GM23248 (cell line): ENCODE data around the gene GPRIN2. TPM values are rescaled to one million over a fixed set of nuclear protein-coding genes. Genes with fewer than 3 reads are reported as not detected.
A peak's percentile ranks its signal among the peaks of the same experiment; 100 is the strongest.

ENCODE experiments used
- DNase-seq: peaks from one replicate; pipeline ENCODE4 v3.0.0-alpha.2; 2015
- H2AFZ ChIP-seq: fragments of 200-600 bp; sonication (generic); 2 replicates; pipeline ENCODE4 v1.6.1; 2016; ENCODE audit warnings: antibody characterized with exemption
- H3F3A ChIP-seq: fragments of 200-600 bp; sonication (generic); 2 replicates; pipeline ENCODE4 v1.6.1; 2016; ENCODE audit warnings: mild to moderate bottlenecking, antibody characterized with exemption, mixed run types; ENCODE audit not compliant: insufficient read depth
- H3K27ac ChIP-seq: fragments of 200-600 bp; sonication (generic); 2 replicates; pipeline ENCODE4 v1.5.1; 2016; ENCODE audit warnings: mild to moderate bottlenecking
- H3K27me3 ChIP-seq: fragments of 200-600 bp; sonication (generic); replicated peaks from 2 replicates; pipeline ENCODE4 v1.6.1; 2016; ENCODE audit warnings: mild to moderate bottlenecking; ENCODE audit not compliant: insufficient read depth
- H3K36me3 ChIP-seq: fragments of 200-600 bp; sonication (generic); 2 replicates; pipeline ENCODE4 v1.6.1; 2016; ENCODE audit warnings: low read depth, mild to moderate bottlenecking
- H3K4me1 ChIP-seq: fragments of 200-600 bp; sonication (generic); 2 replicates; pipeline ENCODE4 v1.6.1; 2016; ENCODE audit warnings: mild to moderate bottlenecking; ENCODE audit not compliant: insufficient read depth
- H3K4me2 ChIP-seq: fragments of 200-600 bp; sonication (generic); one replicate; pipeline ENCODE4 v1.6.1; 2016; ENCODE audit warnings: mild to moderate bottlenecking; ENCODE audit not compliant: unreplicated experiment
- H3K4me3 ChIP-seq: fragments of 200-600 bp; sonication (generic); 2 replicates; pipeline ENCODE4 v1.5.1; 2016; ENCODE audit warnings: mild to moderate bottlenecking
- H3K79me2 ChIP-seq: fragments of 200-600 bp; sonication (generic); 2 replicates; pipeline ENCODE4 v1.6.1; 2016; ENCODE audit warnings: mild to moderate bottlenecking; ENCODE audit not compliant: insufficient read depth
- H3K9ac ChIP-seq: fragments of 200-600 bp; sonication (generic); 2 replicates; pipeline ENCODE4 v1.6.1; 2016; ENCODE audit warnings: mild to moderate bottlenecking
- H3K9me2 ChIP-seq: fragments of 200-600 bp; sonication (generic); 2 replicates; pipeline ENCODE4 v1.6.1; 2016; ENCODE audit warnings: mixed run types, mild to moderate bottlenecking, moderate library complexity; ENCODE audit not compliant: insufficient read depth
- H3K9me3 ChIP-seq: fragments of 200-600 bp; sonication (generic); one replicate; pipeline ENCODE4 v1.6.1; 2017; ENCODE audit warnings: low read depth
- H4K20me1 ChIP-seq: fragments of 200-600 bp; sonication (generic); 2 replicates; pipeline ENCODE4 v1.6.0; 2016; ENCODE audit not compliant: insufficient read depth
- EZH2 ChIP-seq: fragments of 200-600 bp; sonication (generic); IDR thresholded peaks from 2 replicates; pipeline ENCODE4 v1.6.1; 2018; ENCODE audit warnings: antibody characterized with exemption, mild to moderate bottlenecking; ENCODE audit not compliant: insufficient read depth, poor library complexity, severe bottlenecking
- EZH2phosphoT487 ChIP-seq: fragments of 200-600 bp; sonication (generic); IDR thresholded peaks from 2 replicates; pipeline ENCODE4 v1.6.1; 2018; ENCODE audit warnings: antibody characterized with exemption, moderate library complexity, mild to moderate bottlenecking, low read depth; ENCODE audit not compliant: insufficient read depth
- WGBS, 2 experiments: methylation state at CpG; one replicate each; pipeline ENCODE4 v1.1.6; 2015 to 2017; ENCODE audit warnings: low lambda C conversion rate in 2 of 2, low coverage in 1 of 2; ENCODE audit errors: missing lambda C conversion rate in 2 of 2; 5-methylcytosine and 5-hydroxymethylcytosine counted together
- in situ Hi-C: fragments of 300-500 bp; cut with MboI; formaldehyde crosslinking; loops from 2 replicates; pipeline ENCODE4 v1.15.0; 2020
- polyA plus RNA-seq: library from polyadenylated mRNA; unstranded; fragments of >200 nt; fragmentation: Nextera tagmentation; extraction: Ambion mirVana; gene quantifications from 2 replicates; pipeline ENCODE4 v1.2.1, GENCODE V29; 2016
- total RNA-seq: library from RNA; depleted of rRNA; stranded (reverse); fragments of >200 nt; shearing (Covaris generic); gene quantifications from 2 replicates; pipeline ENCODE4 v1.2.3, GENCODE V29; 2014

GPRIN2 gene
- total and polyA plus RNA-seq, 2 experiments from 2014 or later, result not detected

DNA sequence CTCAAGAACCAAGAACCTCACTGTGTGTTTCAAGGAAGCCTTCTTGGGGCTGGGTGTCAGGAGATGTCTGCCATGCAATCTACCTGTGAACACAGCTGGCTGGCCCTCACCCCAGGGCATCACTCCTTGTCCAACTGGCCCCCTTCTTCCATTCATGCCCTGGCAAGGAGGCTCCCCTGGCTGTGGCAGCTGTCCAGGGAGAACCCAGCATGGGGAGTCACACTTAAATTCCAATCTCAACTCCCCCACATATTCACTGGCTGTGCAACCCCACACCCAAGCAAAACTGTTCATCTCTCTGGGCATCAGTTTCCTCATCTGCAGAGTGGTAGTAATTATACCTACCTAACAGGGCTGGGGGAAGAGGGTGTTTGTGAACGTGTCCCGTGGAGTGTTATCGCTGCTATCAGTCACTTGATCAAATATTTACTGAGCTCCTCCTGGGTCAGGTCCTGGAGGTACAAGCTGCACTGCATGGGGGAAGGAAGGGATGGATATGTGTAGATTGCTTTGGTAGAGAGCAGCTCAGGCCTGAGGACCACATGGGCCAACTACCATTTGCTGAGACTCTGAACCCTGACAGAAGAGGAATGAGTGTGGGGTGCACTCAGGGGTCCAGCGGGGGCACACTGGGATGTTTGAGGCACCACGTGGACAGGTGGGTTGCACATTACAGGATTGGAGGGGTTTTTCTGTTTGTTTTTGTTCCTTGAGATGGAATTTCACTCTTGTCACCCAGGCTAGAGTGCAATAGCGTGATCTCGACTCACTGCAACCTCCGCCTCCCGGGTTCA lies 2.1 kb upstream of the GPRIN2 start:
- Histone ChIP-seq H2AFZ (no peak overlapping the region), H4K20me1 (no peaks in the 10 kb centered on the region), H3K9ac (no peak overlapping the region), H3K9me3 (no peaks in the 10 kb centered on the region), H3K36me3 (no peaks in the 10 kb centered on the region), H3K4me2 (no peak overlapping the region), H3K4me3 (no peak overlapping the region), H3F3A (no peaks in the 10 kb centered on the region), H3K27ac (no peak overlapping the region), H3K79me2 (no peaks in the 10 kb centered on the region), H3K9me2 (no peaks in the 10 kb centered on the region), H3K27me3 (peaks cover 68% of the 10 kb centered on the region), H3K4me1 (no peaks in the 10 kb centered on the region)
- WGBS, 2 experiments, result 72 to 75% methylated on average over 9 of the region's 9 CpGs
- DNase-seq, result no peak
- in situ Hi-C loops, result no loop called here
- TF ChIP-seq EZH2phosphoT487 (no peak), EZH2 (no peak)

DNA sequence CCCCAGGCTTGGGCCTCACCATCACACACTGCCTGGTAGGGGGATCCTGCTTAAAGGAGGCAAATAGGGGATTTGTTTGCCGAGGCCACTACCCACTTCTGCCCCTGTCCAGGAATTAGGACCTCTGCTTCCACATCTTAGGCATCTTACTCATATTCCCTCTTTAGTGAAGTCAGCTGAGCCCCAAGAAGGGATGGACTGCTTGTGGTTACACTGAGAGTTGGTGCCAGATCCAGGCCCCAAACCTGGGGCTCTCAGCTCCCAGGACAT lies 1.6 kb upstream of the GPRIN2 start:
- Histone ChIP-seq H3K9ac (no peak overlapping the region), H3F3A (no peaks in the 10 kb centered on the region), H2AFZ (no peak overlapping the region), H3K4me3 (no peak overlapping the region), H3K27me3 (peaks cover 73% of the 10 kb centered on the region), H3K9me3 (no peaks in the 10 kb centered on the region), H4K20me1 (no peaks in the 10 kb centered on the region), H3K4me2 (no peak overlapping the region), H3K36me3 (no peaks in the 10 kb centered on the region), H3K27ac (no peak overlapping the region), H3K9me2 (no peaks in the 10 kb centered on the region), H3K4me1 (no peaks in the 10 kb centered on the region), H3K79me2 (no peaks in the 10 kb centered on the region)
- peak; percentile 28 for DNase-seq
- in situ Hi-C loops, result no loop called here
- no peak for TF ChIP-seq EZH2
- no peak for TF ChIP-seq EZH2phosphoT487
- WGBS, 2 experiments, result 32 to 44% methylated on average over 1 of the region's 1 CpG

DNA sequence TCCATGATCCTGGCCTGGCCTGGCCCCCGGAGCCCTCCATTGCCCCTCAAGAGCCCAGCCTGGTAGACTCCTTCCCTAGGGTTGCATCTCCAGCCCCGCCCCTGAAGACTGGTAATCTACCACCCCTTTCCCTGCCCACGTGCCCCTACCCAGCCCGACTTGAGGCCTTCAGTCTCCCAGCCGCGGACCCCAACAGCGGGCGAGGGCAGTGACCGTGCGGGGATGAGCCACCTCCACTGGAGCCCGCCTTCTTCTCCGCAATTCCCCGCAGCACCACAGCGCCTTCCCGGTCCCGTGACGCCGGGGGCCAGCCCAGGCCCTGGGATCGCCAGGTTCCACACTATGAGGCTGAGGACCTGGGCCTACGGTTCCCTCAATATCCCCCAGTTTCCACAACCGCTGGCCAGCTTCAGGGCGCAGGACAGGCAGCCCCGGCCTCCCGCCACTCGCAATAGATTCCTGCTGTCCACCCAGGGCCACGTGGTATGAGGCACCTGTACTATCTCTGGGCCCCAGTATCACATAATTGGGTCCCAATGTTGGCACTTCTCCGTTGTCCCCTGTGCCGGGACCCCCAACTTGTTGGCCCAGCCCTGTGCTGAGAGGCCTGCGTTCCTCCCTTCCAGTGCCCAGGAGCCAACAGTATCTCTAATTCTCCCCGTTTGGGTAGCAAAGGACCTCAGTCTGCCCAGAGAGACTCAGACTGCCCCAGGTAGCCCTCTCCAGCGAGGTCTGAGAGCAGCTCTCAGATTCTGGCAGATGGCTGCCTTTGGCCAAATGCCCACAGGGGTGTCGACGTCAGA lies 1.1 kb upstream of the GPRIN2 start:
- TF ChIP-seq EZH2phosphoT487 (no peak), EZH2 (no peak)
- WGBS, 2 experiments, result 83 to 84% methylated on average over 33 of the region's 33 CpGs
- H3F3A ChIP-seq, result no peaks in the 10 kb centered on the region
- H3K4me1 ChIP-seq, result no peaks in the 10 kb centered on the region
- no peak overlapping the region for H3K4me3 ChIP-seq
- H3K9me3 ChIP-seq, result no peaks in the 10 kb centered on the region
- in situ Hi-C loops, result no loop called here
- no peaks in the 10 kb centered on the region for H3K79me2 ChIP-seq
- H3K9me2 ChIP-seq, result no peaks in the 10 kb centered on the region
- H3K27ac ChIP-seq, result no peak overlapping the region
- DNase-seq, result no peak
- no peak overlapping the region for H3K9ac ChIP-seq
- no peaks in the 10 kb centered on the region for H4K20me1 ChIP-seq
- H2AFZ ChIP-seq, result no peak overlapping the region
- H3K4me2 ChIP-seq, result no peak overlapping the region
- no peaks in the 10 kb centered on the region for H3K36me3 ChIP-seq
- H3K27me3 ChIP-seq, result peaks cover 77% of the 10 kb centered on the region

DNA sequence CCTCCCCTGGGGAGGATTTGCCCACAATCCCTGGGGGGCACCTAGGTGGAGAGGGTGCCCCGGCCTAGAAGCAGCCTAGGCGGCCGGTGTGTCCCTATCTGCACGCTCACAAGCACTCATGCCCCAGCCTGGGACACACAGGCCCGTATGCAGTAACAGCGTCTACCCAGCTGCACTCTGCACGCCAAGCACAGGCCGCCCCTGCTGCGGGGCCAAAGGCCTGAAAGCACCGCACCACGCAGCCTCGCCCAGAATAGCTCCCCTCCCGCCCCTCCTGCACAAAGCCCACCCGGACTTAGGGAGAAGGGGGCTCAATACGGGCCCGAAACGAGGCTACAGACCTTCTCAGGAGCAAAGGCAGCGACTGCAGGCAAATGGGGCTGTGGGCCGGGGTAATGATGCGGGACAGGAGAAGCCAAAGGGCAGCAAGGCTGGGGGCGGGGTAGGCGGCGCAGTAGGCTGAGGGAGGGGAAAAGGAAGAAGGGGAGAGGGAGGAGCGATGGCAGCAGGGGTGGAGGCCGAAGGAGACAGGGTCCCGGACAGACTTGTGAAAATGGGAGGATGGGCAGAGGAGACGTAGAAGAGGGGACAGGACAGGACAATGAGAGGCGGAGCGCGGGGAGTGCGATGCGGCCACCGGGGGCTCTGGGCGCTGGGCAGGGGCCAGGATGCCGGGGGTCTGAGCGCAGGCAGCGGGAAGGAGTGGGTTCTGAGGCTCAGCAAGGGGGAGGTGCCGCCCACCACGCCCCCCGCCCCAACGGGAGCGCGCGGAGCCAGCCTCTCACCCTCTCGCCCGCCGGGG lies 544 bp downstream of the GPRIN2 start:
- Histone ChIP-seq H3K27me3 (peaks cover 84% of the 10 kb centered on the region), H3K9me3 (no peaks in the 10 kb centered on the region), H3K9me2 (no peaks in the 10 kb centered on the region), H3K9ac (no peak overlapping the region), H4K20me1 (no peaks in the 10 kb centered on the region), H3K4me3 (no peak overlapping the region), H3F3A (no peaks in the 10 kb centered on the region), H3K36me3 (no peaks in the 10 kb centered on the region), H2AFZ (no peak overlapping the region), H3K79me2 (no peaks in the 10 kb centered on the region), H3K4me2 (no peak overlapping the region), H3K27ac (no peak overlapping the region), H3K4me1 (no peaks in the 10 kb centered on the region)
- TF ChIP-seq EZH2phosphoT487 (no peak), EZH2 (peak; percentile 80)
- in situ Hi-C loops, result no loop called here
- WGBS, 2 experiments, result 37 to 39% methylated on average over 38 to 47 of the region's 47 CpGs
- DNase-seq, result no peak
